Adrenal gland (tissue), 5 donors: ENCODE results near the gene CEP164.

Experiments
- CTCF ChIP-seq, 6 experiments: fragments of 450-650 bp in 4 of 6; fragments of 200-600 bp in 2 of 6; sonication (generic) in 1 of 6; IDR thresholded peaks; 1 replicate in 5 of 6; 2 replicates in 1 of 6; pipeline versions ENCODE4 v1.5.1 to v1.8.0; 2016 to 2021; ENCODE audit warnings: antibody characterized with exemption in 6 of 6, mild to moderate bottlenecking in 2 of 6, moderate library complexity in 1 of 6
- POLR2A ChIP-seq, 2 donors: fragments of 450-650 bp; IDR thresholded peaks; one replicate each; pipeline ENCODE4 v1.6.1; 2017; ENCODE audit warnings: antibody characterized with exemption in 2 of 2, mild to moderate bottlenecking in 2 of 2, moderate library complexity in 1 of 2
- donor health status: DM: no; HTN: no; CAD: no.

- no peak for TF ChIP-seq CTCF (IDR thresholded peaks at IDR 0.05)
- TF ChIP-seq POLR2A (IDR thresholded peaks at IDR 0.05) = no peak
Observed at GRCh38 chr11:117299351-117300282, 28.0 kb upstream of the CEP164 start.
